Smooth muscle cell of the pulmonary artery (primary cell): ENCODE measurements around the gene DNAAF8. TPM values are rescaled to one million over a fixed set of nuclear protein-coding genes. Genes with fewer than 3 reads are reported as not detected.

Experiments used
- total RNA-seq: library from RNA; depleted of rRNA; stranded (reverse); fragments of >200 nt; gene quantifications from 2 replicates; pipeline ENCODE4 v1.2.3, GENCODE V29; 2014

The DNAAF8 gene
- total RNA-seq = 1.0 and 1.2 TPM in 2 replicates

GRCh38 chr16:4734063-4734729 is at the start of gene DNAAF8, which contains the start of gene ANKS3:
TSS of gene DNAAF8 (plus strand) at chr16:4734537. CDS start at chr16:4736515, 1,978 bp downstream.
TSS of gene ANKS3 (minus strand) at chr16:4734271. CDS start at chr16:4730149, 4,122 bp downstream.

GRCh38 chr16:4693296-4693955 is 40.9 kb upstream of the DNAAF8 start, which contains the start of gene NUDT16L1:
TSS of gene NUDT16L1 (plus strand) at chr16:4693562. CDS start at chr16:4693727, 165 bp downstream.

DNA sequence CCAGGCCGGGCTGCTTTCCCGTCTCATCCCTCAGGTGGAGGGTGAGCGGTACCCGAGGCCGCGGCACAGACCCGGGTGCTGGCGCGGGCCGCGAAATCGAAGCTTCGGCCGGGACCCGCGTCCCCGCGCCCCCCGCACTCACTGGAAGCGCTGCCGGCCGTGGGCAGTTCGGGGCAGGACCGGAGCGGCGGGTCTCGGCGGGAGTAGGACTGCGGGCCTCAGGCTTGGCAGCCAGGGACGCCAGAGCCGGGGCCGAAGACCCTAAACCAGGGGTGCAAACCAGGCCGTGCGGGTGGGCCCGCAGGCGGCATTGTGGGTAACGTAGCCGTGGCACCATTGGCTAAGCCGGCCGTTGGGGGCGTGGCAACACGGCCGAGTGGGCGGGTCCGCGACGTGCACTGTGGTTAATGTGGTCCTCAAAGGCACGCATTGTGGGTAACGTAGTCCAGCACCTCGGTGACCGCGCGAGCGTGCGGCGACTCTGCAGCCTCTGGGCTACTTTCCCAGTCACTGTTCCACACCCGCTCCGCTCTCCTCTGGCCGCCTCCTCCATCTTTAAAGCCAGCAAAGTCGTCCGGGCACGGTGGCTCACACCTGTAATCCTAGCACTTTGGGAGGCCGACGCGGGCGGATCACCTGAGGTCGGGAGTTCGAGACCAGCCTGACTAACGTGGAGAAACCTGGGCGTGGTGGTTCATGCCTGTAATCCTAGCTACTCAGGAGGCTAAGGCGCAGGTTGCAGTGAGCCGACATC is 32.7 kb downstream of the DNAAF8 start, which contains the start of gene ZNF500:
ZNF500 (minus strand) TSS at position 288 of the 754 bp plus-strand sequence. CDS start 1,184 bp downstream, outside the sequence.

GRCh38 chr16:4787627-4788482 is 53.5 kb downstream of the DNAAF8 start, which contains the start of gene SEPTIN12:
TSS of gene SEPTIN12 (minus strand) at chr16:4788345. CDS start at chr16:4787645, 700 bp downstream.

DNA sequence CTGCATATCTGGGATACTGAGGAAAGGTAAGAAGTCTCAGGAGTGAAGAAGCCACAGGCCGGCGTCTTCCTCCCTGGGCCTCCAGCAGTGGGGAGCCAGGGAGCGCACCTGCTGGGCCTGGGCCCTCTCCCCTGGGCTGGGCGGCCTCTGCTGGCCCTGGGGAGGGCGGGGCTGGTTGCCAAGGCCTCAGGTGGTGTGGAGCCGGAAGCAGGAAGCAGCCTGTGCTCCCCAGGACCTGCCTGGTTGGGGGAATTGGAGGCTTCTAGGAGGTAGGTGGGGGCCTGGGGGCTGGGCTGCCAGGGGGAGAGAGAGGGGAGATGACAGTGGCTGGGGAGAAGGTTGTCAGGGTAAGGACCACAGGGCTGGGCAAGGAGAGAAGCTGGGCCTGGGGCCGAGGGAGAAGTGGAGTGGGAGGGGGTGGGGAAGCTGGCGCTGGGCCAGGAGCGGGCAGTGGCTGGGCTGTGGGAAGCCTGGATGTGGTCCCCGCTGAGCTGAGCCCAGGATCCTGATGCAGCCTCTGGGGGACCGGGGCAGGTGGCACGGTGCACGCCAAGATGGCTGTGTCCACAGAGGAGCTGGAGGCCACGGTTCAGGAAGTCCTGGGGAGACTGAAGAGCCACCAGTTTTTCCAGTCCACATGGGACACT is 61.0 kb downstream of the DNAAF8 start, which contains the start of gene SMIM22:
SMIM22 (plus strand) TSS at position 189 of the 647 bp plus-strand sequence; CDS start at position 555, 366 bp downstream.

Other genes starting within 250 kb of the DNAAF8 start
- 16.1 and 25.0 TPM in 2 replicates for gene CDIP1, start 195.8 kb upstream of the DNAAF8 start, total RNA-seq
- gene C16orf96, start 178.2 kb upstream of the DNAAF8 start, total RNA-seq = 0.07 TPM in 1 of 2 replicates, not detected in the other
- gene UBALD1, start 119.6 kb upstream of the DNAAF8 start, total RNA-seq = 3.5 and 7.0 TPM in 2 replicates
- gene MGRN1, start 109.7 kb upstream of the DNAAF8 start, total RNA-seq = 38.8 and 56.0 TPM in 2 replicates
- 22.6 and 23.5 TPM in 2 replicates for gene NUDT16L1, start 41.0 kb upstream of the DNAAF8 start, total RNA-seq
- 25.3 and 37.1 TPM in 2 replicates for gene ANKS3, start 266 bp upstream of the DNAAF8 start, total RNA-seq
- 8.1 and 11.3 TPM in 2 replicates for gene ZNF500, start 32.6 kb downstream of the DNAAF8 start, total RNA-seq
- gene SEPTIN12, start 53.8 kb downstream of the DNAAF8 start, total RNA-seq = not detected in 2 replicates
- not detected in 2 replicates for gene SMIM22, start 60.8 kb downstream of the DNAAF8 start, total RNA-seq
- gene ROGDI, start 68.1 kb downstream of the DNAAF8 start, total RNA-seq = 9.2 and 9.5 TPM in 2 replicates
- 51.8 and 56.2 TPM in 2 replicates for gene GLYR1, start 112.8 kb downstream of the DNAAF8 start, total RNA-seq
- gene UBN1, start 112.9 kb downstream of the DNAAF8 start, total RNA-seq = 25.9 and 26.6 TPM in 2 replicates
- 7.7 and 29.5 TPM in 2 replicates for gene PPL, start 202.6 kb downstream of the DNAAF8 start, total RNA-seq
- gene SEC14L5, start 223.8 kb downstream of the DNAAF8 start, total RNA-seq = 0.30 and 0.39 TPM in 2 replicates